ENCODE measurements around the gene PARP11. TPM values are rescaled to one million over a fixed set of nuclear protein-coding genes. Genes with fewer than 3 reads are reported as not detected.

Gene PARP11
- total and polyA plus RNA-seq, 2 of the 8 experiments (the other 6 are each of a cell fraction or from before 2014, with no cell fraction given), result 4.2 to 13.3 TPM

GRCh38 chr12:3902921-3903320 is 29.7 kb upstream of the PARP11 start (continued):
- TF ChIP-seq CHD7 (IDR thresholded peaks at IDR 0.05; ENCODE audit: insufficient replicate concordance, low read length), result no peak
- TF ChIP-seq SAP30 (IDR thresholded peaks at IDR 0.05; ENCODE audit: insufficient read depth, insufficient replicate concordance, low read length), result no peak
- no peak for TF ChIP-seq CEBPB (IDR thresholded peaks at IDR 0.05; ENCODE audit: low read depth, low read length)
- TF ChIP-seq CHD2 (IDR thresholded peaks at IDR 0.05; ENCODE audit: low read length), result no peak
- no peak for TF ChIP-seq SP1 (IDR thresholded peaks at IDR 0.05; ENCODE audit: low read depth, low read length)
- TF ChIP-seq GTF2F1 (IDR thresholded peaks at IDR 0.05; ENCODE audit: borderline replicate concordance, low read depth, low read length), result no peak
- TF ChIP-seq FOSL1 (IDR thresholded peaks at IDR 0.05; ENCODE audit: insufficient read depth, low read depth, low read length), result no peak
